Spleen (tissue), 7 donors: Measurements from ENCODE around the gene CETP.
"Not testable (repeated sequence)": the region's sequence is repeated elsewhere in the genome, so short reads cannot be mapped to it uniquely, and the experiment has no call there.

Experiments
- CTCF ChIP-seq, 11 experiments: fragments of 200-600 bp in 7 of 11; fragments of 450-650 bp in 4 of 11; sonication (generic) in 4 of 11; IDR thresholded peaks in 8 of 11; conservative IDR thresholded peaks in 3 of 11; 1 replicate in 7 of 11; 2 replicates in 4 of 11; pipeline versions ENCODE4 v1.4.0 to v1.8.0; 2016 to 2021; ENCODE audit warnings: antibody characterized with exemption in 11 of 11, inconsistent platforms in 4 of 11, mild to moderate bottlenecking in 1 of 11
- POLR2A ChIP-seq, 3 donors: fragments of 450-650 bp; IDR thresholded peaks; one replicate each; pipeline ENCODE4 v1.5.1; 2017; ENCODE audit warnings: antibody characterized with exemption in 3 of 3, mild to moderate bottlenecking in 1 of 3
- donor health status: DM: no; HTN: no; CAD: no; lungs with moderate emphysema.
- donor health status: DM: no; HTN: no; CAD: no.
- donor health status: DM: no; HTN: no; CAD: no.

- TF ChIP-seq CTCF (IDR thresholded peaks at IDR 0.05 in 8 of 11, conservative IDR thresholded peaks at IDR 0.05 in 3 of 11); POLR2A (IDR thresholded peaks at IDR 0.05): not testable (repeated sequence)
These were observed 12.1 kb downstream of the CETP start for GRCh38 chr16:56973899-56974298.
